DOHH2 (cell line): ENCODE measurements around the gene CRIM1.

Source experiments
- H3F3A ChIP-seq: fragments of 200-600 bp; sonication (generic), shearing (Covaris generic); 2 replicates; pipeline ENCODE4 v1.6.0; 2016; ENCODE audit warnings: antibody characterized with exemption, mild to moderate bottlenecking; ENCODE audit not compliant: control insufficient read depth, insufficient read depth
- H3K27ac ChIP-seq: fragments of 200-600 bp; sonication (generic); 2 replicates; pipeline ENCODE4 v1.5.1; 2014; ENCODE audit warnings: low read depth, mild to moderate bottlenecking, low read length, moderate library complexity
- H3K27me3 ChIP-seq: fragments of 200-600 bp; sonication (generic); 2 replicates; pipeline ENCODE4 v1.6.1; 2014; ENCODE audit warnings: mild to moderate bottlenecking, low read length, mixed read lengths; ENCODE audit not compliant: control insufficient read depth
- H3K36me3 ChIP-seq: fragments of 200-600 bp; sonication (generic); 2 replicates; pipeline ENCODE4 v1.6.1; 2014; ENCODE audit warnings: mild to moderate bottlenecking, low read length, moderate library complexity, mixed read lengths; ENCODE audit not compliant: control insufficient read depth
- H3K4me1 ChIP-seq: fragments of 200-600 bp; sonication (generic); 2 replicates; pipeline ENCODE4 v1.6.1; 2014; ENCODE audit warnings: mild to moderate bottlenecking, low read length, mixed read lengths; ENCODE audit not compliant: control insufficient read depth
- H3K4me2 ChIP-seq: fragments of 200-600 bp; sonication (generic); 2 replicates; pipeline ENCODE4 v1.6.0; 2014; ENCODE audit warnings: mild to moderate bottlenecking, low read length, moderate library complexity
- H3K4me3 ChIP-seq: fragments of 200-600 bp; sonication (generic); 2 replicates; pipeline ENCODE4 v1.5.1; 2014; ENCODE audit warnings: mild to moderate bottlenecking, low read length, mixed read lengths
- H3K79me2 ChIP-seq: fragments of 200-600 bp; sonication (generic); 2 replicates; pipeline ENCODE4 v1.6.1; 2014; ENCODE audit warnings: mild to moderate bottlenecking, low read length, mixed read lengths; ENCODE audit not compliant: control insufficient read depth
- H3K9me2 ChIP-seq: fragments of 200-600 bp; sonication (generic); replicated peaks from 2 replicates; pipeline ENCODE4 v1.6.1; 2014; ENCODE audit warnings: mild to moderate bottlenecking, low read length, mixed read lengths; ENCODE audit not compliant: control insufficient read depth
- H3K9me3 ChIP-seq: fragments of 200-600 bp; sonication (generic); 2 replicates; pipeline ENCODE4 v1.6.1; 2014; ENCODE audit warnings: antibody characterized with exemption, low read length, mixed read lengths; ENCODE audit not compliant: control insufficient read depth, insufficient read depth
- H4K20me1 ChIP-seq: fragments of 200-600 bp; sonication (generic); 2 replicates; pipeline ENCODE4 v1.6.0; 2014; ENCODE audit warnings: low read depth, mild to moderate bottlenecking, antibody characterized with exemption, low read length, moderate library complexity; ENCODE audit not compliant: control insufficient read depth, insufficient read depth
- EZH2phosphoT487 ChIP-seq: fragments of 200-600 bp; sonication (generic); IDR thresholded peaks from 2 replicates; pipeline ENCODE4 v1.6.1; 2017; ENCODE audit warnings: borderline replicate concordance, mild to moderate bottlenecking, antibody characterized with exemption, low read length, moderate library complexity, mixed read lengths
- TF ChIP-seq, protein P1 (sequence below): fragments of 200-600 bp; sonication (generic); IDR thresholded peaks from one replicate; pipeline ENCODE4 v1.5.1; 2014; ENCODE audit warnings: antibody characterized with exemption, mild to moderate bottlenecking, low read depth, low read length; ENCODE audit not compliant: poor library complexity, severe bottlenecking

The CRIM1 gene

DNA sequence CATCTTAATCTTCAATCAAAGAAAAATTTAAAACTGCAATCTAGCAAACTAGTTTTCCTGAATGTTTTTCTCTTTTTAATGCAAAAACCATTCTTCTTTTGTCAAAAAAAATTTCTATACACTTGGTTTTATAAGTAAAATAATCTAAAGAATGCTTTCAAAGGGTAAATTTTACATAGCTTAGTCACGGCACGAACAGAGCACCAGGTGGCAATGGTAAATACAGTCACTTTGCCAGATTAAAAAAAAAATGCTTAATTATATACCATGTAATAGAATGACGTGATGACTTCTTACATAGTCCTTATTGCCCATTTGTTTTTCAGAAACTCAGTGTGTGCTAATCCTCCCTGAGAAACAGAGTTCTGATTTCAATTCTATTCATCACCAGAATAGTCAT, 232.0 kb downstream of the CRIM1 start:
- Histone ChIP-seq H3K4me2 (no peak overlapping the region), H4K20me1 (no peaks in the 10 kb centered on the region), H3F3A (no peaks in the 10 kb centered on the region), H3K9me2 (no peaks in the 10 kb centered on the region), H3K9me3 (no peaks in the 10 kb centered on the region), H3K4me3 (no peak overlapping the region), H3K4me1 (peaks cover 6% of the 10 kb centered on the region; the same call in 1 of the 2 replicates), H3K27ac (no peak overlapping the region), H3K79me2 (peaks cover 13% of the 10 kb centered on the region), H3K36me3 (peaks cover 39% of the 10 kb centered on the region), H3K27me3 (no peaks in the 10 kb centered on the region)
- no peak for TF ChIP-seq EZH2phosphoT487

DNA sequence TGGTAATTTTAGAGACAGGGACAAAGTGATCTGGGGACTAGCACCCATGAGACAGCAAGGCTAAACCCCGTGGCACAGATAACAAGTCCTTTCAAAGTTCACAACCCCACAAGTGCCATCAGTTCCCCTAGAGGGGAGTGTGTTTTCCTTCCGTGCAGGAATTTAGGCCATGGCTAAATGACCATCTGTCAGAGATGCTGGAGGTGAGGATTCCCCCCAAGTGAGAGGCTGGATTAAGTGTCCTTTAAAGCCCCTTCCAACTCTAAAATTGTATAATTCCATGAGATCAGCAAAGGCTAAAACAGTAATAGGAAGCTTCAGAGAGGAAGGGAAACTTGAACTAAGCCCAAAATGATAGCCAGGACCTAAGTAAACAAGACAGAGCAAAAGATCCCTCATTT, 233.7 kb downstream of the CRIM1 start:
- H3K27me3 ChIP-seq, result no peaks in the 10 kb centered on the region
- H3K79me2 ChIP-seq, result peaks cover 13% of the 10 kb centered on the region
- TF ChIP-seq, protein P1, sequence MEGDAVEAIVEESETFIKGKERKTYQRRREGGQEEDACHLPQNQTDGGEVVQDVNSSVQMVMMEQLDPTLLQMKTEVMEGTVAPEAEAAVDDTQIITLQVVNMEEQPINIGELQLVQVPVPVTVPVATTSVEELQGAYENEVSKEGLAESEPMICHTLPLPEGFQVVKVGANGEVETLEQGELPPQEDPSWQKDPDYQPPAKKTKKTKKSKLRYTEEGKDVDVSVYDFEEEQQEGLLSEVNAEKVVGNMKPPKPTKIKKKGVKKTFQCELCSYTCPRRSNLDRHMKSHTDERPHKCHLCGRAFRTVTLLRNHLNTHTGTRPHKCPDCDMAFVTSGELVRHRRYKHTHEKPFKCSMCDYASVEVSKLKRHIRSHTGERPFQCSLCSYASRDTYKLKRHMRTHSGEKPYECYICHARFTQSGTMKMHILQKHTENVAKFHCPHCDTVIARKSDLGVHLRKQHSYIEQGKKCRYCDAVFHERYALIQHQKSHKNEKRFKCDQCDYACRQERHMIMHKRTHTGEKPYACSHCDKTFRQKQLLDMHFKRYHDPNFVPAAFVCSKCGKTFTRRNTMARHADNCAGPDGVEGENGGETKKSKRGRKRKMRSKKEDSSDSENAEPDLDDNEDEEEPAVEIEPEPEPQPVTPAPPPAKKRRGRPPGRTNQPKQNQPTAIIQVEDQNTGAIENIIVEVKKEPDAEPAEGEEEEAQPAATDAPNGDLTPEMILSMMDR, result no peak
- no peak for TF ChIP-seq EZH2phosphoT487
- H3K4me3 ChIP-seq, result no peak overlapping the region
- H3K4me2 ChIP-seq, result no peak overlapping the region
- peaks cover 6% of the 10 kb centered on the region; the same call in 1 of the 2 replicates for H3K4me1 ChIP-seq
- H3K36me3 ChIP-seq, result peaks cover 24% of the 10 kb centered on the region
- H3K9me2 ChIP-seq, result no peaks in the 10 kb centered on the region
- H3K27ac ChIP-seq, result no peak overlapping the region
- H4K20me1 ChIP-seq, result no peaks in the 10 kb centered on the region
- H3F3A ChIP-seq, result no peaks in the 10 kb centered on the region
- H3K9me3 ChIP-seq, result no peaks in the 10 kb centered on the region

DNA sequence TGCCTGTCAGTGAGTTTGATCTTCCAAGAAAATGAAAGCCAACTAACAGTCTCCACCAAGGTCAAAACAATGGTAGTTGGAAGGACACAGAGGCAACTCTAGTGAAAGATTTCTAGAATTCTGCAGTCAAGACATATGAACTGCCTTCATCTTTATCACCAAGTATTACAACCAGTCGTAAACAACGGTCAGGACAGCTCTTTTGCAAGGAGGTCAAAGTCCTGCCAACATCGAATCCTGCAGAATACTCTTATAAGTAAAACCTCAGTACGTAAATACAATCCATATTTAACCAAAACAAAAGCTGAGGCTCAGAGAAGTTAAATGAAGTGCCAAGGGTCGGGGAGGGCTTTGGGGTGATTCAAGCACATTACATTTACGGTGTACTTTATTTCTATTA, 239.3 kb downstream of the CRIM1 start:
- Histone ChIP-seq H3K4me2 (no peak overlapping the region), H3K4me1 (peaks cover 18% of the 10 kb centered on the region), H3K36me3 (peaks cover 16% of the 10 kb centered on the region), H3F3A (no peaks in the 10 kb centered on the region), H3K9me2 (no peaks in the 10 kb centered on the region), H3K27me3 (no peaks in the 10 kb centered on the region), H3K79me2 (peaks cover 43% of the 10 kb centered on the region), H3K9me3 (no peaks in the 10 kb centered on the region), H3K27ac (no peak overlapping the region), H4K20me1 (peaks cover 5% of the 10 kb centered on the region; the same call in 1 of the 2 replicates), H3K4me3 (no peak overlapping the region)
- TF ChIP-seq, protein P1, result no peak
- TF ChIP-seq EZH2phosphoT487, result no peak

DNA sequence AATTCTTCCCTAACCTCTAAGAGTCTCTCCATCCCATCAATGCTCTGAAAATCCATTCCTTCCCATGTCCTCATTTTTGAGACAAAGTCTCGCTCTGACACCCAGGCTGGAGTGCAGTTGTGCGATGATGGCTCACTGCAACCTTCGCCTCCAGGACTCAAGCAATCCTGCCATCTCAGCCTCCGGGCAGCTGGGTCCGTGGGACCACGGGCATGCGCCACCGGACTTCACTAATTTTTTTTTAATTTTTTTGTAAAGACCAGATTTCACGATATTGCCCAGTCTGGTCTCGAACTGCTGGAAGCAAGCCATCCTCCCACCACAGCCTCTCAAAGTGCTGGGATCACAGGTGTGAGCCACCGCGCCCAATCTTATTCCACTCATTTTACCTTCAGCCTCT, 240.8 kb downstream of the CRIM1 start:
- no peaks in the 10 kb centered on the region for H3F3A ChIP-seq
- H3K79me2 ChIP-seq, result peaks cover 37% of the 10 kb centered on the region
- peak overlapping the region; percentile 100 for H3K4me3 ChIP-seq
- TF ChIP-seq EZH2phosphoT487, result no peak
- TF ChIP-seq, protein P1, result no peak
- H3K27me3 ChIP-seq, result no peaks in the 10 kb centered on the region
- peaks cover 5% of the 10 kb centered on the region; the same call in 1 of the 2 replicates for H4K20me1 ChIP-seq
- no peaks in the 10 kb centered on the region for H3K9me2 ChIP-seq
- peak overlapping the region; percentile 93 for H3K4me2 ChIP-seq
- H3K9me3 ChIP-seq, result no peaks in the 10 kb centered on the region
- H3K36me3 ChIP-seq, result peaks cover 7% of the 10 kb centered on the region
- H3K27ac ChIP-seq, result no peak overlapping the region
- H3K4me1 ChIP-seq, result peaks cover 18% of the 10 kb centered on the region
